Umbilical cord (tissue), 2 donors: ENCODE data around the gene OR6Q1. TPM values are rescaled to one million over a fixed set of nuclear protein-coding genes. Genes with fewer than 3 reads are reported as not detected.

Experiments
- DNase-seq: peaks from one replicate; pipeline ENCODE4 v3.0.0-alpha.2; 2015; ENCODE audit warnings: low spot score
- total RNA-seq: library from RNA; depleted of rRNA; stranded (reverse); fragments of >200 nt; gene quantifications from one replicate; pipeline ENCODE4 v1.2.3, GENCODE V29; 2014; ENCODE audit warnings: low replicate concordance; ENCODE audit not compliant: insufficient read depth

The OR6Q1 gene
- total RNA-seq, 1 donor from 2014 or later, result 0.72 TPM

DNA sequence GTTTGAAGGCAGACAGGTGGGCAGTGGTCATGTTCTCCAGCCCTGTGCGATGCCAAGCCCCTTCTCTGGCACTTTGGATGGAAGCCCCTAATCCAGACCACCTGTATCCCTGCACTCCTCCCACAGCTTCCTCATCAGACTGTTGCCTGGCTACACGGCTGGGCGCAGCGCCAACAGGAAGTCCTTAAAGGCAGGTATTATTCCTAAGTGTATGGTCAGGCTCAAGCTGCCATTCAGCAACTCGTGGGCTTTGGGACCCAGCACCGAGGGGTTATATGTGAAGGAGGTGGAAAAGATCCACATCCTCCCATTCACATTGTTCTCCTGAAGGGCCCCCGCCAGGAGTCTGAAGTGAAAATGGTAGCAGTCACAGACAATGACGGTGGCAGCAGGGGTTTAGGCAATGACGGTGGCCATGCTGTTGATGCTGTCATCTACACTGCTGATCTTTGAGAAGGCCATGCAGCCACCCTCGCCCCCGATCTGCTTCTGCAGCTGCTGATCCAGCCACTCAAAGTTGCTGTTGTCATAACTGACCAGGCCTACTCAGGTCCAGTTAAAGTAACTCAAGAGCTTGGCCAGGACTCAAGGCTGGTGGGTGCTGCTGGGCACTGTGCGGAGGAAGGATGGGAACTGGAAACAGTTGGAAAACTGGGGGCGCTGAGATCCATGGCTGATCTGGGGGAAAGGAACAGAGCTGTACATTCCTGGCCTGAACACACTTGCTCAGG is 27.7 kb downstream of the OR6Q1 start:
- peak; percentile 4 for DNase-seq

DNA sequence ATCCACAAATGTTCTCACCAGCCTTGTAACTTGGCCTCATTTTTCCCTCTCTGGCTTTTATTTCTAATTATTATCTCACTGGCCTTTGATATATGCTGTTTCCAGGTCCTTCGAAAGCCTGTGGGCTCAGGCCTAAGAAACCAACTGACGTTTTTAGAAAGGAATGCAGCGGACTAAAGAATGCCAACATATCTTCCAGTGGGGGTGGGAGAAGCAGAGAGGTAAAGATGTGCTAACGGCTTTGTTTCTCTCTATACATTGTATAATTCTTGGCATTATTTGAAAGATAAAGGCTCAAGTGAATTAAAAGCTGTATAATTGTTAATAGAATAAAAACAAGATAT is 28.2 kb downstream of the OR6Q1 start:
- peak; percentile 91 for DNase-seq

DNA sequence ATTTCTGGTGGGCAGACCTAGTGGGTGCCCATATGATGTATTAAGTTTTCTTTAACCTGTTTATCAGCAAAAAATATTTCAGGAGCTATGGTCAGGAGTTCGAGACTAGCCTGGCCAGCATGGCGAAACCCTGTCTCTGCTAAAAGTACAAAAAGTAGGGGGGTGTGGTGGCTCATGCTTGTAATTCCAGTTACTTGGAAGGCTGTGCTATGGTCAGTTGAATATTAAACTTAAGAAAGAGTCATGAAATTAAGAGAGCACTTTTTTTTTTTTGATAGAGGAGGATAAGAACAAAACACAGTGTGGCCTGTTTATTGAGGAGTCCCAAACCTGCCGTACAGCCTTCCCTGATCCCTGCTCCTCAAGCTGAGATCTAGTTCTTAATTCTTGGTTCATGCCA is 29.8 kb downstream of the OR6Q1 start:
- no peak for DNase-seq

DNA sequence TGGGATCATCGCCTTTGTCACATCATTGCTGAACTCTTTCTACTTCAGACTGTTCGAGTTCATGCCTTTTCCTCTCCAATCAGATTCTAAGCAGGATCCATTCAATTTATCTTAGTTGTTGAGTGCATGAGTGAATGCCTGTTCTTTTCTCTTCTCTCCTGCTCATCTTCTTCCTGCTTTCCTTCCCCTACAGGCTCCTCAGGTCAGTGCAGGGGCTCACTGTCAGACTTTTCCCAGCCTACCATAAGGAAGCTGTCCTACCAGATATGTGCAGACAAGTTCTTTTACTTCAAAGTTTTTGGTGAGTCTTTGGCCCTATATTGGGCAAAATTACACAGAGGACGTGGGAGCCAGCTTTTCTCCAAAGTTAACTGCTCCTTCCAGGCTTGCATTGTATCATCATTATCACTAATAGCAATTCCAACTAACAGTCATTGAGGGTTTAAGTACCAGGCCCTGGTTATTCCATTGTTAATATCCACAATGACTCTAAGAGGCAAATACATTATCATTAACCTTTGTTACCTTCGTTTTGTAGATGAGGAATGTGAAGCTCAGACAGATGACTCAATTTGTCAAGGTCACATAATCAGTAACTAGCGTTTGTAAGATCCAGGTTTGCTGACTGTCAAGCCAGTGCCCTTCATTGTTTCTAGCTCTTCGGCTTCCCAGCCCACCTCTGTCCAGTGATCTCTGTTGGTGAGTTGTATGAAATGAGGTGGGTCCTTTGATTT is 30.4 kb downstream of the OR6Q1 start:
- peak; percentile 14 for DNase-seq

DNA sequence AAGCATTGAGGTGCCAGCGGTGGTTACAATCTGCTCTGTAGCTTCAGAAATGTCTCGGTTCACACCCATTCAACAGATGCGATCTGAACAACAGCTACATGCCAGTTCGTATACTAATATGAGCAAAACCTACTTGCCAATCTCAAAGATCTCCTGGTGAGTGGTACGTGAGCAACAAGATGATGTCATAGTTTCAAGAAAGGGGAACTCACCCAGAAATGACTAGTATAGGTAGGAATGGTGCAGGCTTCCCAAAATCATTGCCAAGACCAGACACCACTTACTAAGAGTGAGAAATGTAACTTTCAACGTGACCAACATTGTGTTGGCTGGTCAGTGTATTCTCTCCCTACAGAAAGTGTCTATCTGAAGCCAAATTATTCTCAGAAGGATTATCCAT is 31.1 kb downstream of the OR6Q1 start:
- no peak for DNase-seq

DNA sequence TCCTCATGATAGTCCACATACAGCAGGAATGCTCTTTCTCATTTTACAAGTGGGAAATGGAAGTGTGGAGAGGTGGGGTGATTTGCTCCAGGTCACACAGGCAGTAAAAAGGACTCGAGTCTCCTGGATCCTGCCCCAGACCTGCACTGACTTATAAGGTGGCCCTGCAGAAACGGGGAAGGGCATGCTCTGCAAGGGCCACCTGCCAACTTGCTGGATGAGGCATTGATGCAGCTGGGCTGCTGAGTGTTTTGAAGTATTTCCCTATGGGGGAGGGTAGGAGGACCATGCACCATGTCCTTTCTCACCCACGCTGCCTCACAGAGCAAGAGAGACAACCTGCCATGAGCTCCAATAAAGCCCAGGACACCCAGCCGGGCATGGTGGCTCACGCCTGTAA is 36.9 kb downstream of the OR6Q1 start:
- DNase-seq, result no peak

DNA sequence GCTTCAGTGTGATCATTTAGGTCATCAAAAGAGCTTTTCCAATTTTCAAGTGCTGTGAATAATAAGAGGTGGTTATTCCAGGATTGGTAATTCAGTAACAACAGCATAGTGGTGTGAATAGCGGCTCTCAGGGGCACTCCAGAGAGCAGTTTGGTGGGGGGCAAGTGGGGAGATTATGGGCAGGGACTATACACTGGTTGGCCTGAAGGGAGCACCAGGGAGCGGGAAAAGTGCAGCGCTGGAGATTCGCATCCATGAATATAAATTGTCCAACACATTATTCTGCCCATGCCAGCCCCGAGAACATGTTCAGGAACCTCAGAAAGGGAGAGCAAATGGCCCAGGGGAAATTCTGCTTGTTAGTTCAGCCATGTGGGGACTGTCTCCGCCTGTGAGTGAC is 37.9 kb downstream of the OR6Q1 start:
- DNase-seq, result no peak

DNA sequence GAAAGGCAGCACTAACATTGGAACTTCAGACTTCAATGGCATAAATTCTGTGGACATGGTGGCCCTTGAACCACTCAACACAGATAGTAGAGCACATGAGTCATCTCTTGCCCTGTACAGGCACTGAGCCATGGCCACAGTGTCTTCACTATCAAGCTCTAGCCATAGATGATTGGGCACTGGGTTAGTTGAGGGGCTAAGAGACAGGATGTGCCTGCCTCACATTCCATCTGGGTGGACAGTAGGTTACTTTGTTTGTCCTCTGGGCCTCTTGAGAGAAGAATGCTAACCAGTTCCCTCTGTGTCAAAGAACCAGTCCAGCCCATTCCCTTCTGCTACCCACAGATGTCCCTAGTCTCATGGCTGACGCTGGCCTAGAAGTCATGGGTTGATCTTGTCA is 39.8 kb downstream of the OR6Q1 start:
- DNase-seq, result no peak

DNA sequence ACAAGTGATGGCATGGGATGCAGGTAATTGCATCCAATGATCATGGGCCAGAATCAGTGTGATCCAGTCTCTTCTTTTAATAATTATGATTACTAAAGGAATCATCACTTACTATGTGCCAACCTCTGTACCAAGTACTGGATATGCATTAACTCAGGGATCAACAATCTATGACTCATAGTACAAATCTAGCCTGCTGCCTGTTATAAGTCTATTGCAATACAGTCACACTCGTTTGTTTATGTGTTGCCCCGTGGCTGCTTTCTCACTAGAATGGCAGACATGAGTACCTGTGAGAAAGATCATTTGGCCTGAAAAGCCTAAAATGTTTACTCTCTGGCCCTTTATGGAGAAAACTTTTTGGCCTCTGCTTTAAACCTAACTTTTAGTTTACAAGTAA is 45.0 kb downstream of the OR6Q1 start:
- no peak for DNase-seq

Other genes with a start within 250 kb of the OR6Q1 start
- gene OR9Q1, start 7.1 kb upstream of the OR6Q1 start, total RNA-seq, result 0.24 TPM
- gene OR9I1, start 94.6 kb downstream of the OR6Q1 start, total RNA-seq, result 1.4 TPM
- 0.96 TPM for gene OR9Q2, start 158.1 kb downstream of the OR6Q1 start, total RNA-seq
- gene OR1S2, start 173.2 kb downstream of the OR6Q1 start, total RNA-seq, result not detected
- gene OR1S1, start 181.8 kb downstream of the OR6Q1 start, total RNA-seq, result not detected
- gene OR10Q1, start 198.0 kb downstream of the OR6Q1 start, total RNA-seq, result 0.72 TPM
- gene OR10W1, start 237.3 kb downstream of the OR6Q1 start, total RNA-seq, result not detected